ENCODE data around the gene DENND1C.
"Not testable (repeated sequence)": the region's sequence is repeated elsewhere in the genome, so short reads cannot be mapped to it uniquely, and the experiment has no call there.

The DENND1C gene

GRCh38 chr19:6508028-6508771, 26.6 kb upstream of the DENND1C start:
- not testable (repeated sequence) for DNase-seq (ENCODE audit: low read depth in 2 of 3, low spot score in 1 of 3)

GRCh38 chr19:6503407-6504201, 22.0 kb upstream of the DENND1C start:
- no peak for DNase-seq (ENCODE audit: low read depth in 2 of 3, low spot score in 1 of 3)

GRCh38 chr19:6501740-6502648, 20.4 kb upstream of the DENND1C start, which contains the start of gene TUBB4A:
Gene TUBB4A (minus strand): TSS chr19:6502309. CDS start chr19:6502212, 97 bp downstream.
- no peak for DNase-seq (ENCODE audit: low read depth in 2 of 3, low spot score in 1 of 3)

- DNase-seq (ENCODE audit: low read depth in 2 of 3, low spot score in 1 of 3), result no peak
Observed at GRCh38 chr19:6500837-6501739, 19.5 kb upstream of the DENND1C start.

GRCh38 chr19:6499052-6499790, 17.6 kb upstream of the DENND1C start:
- DNase-seq (ENCODE audit: low read depth in 2 of 3, low spot score in 1 of 3), result no peak

GRCh38 chr19:6498294-6499036, 16.9 kb upstream of the DENND1C start:
- DNase-seq (ENCODE audit: low read depth in 2 of 3, low spot score in 1 of 3), result no peak

- DNase-seq (ENCODE audit: low read depth in 2 of 3, low spot score in 1 of 3), result no peak
Observed at GRCh38 chr19:6495947-6496346, 14.4 kb upstream of the DENND1C start.

GRCh38 chr19:6494438-6495036, 12.9 kb upstream of the DENND1C start:
- no peak for DNase-seq (ENCODE audit: low read depth in 2 of 3, low spot score in 1 of 3)

GRCh38 chr19:6491802-6492592, 10.4 kb upstream of the DENND1C start:
- DNase-seq (ENCODE audit: low read depth in 2 of 3, low spot score in 1 of 3), result no peak

- DNase-seq (ENCODE audit: low read depth in 2 of 3, low spot score in 1 of 3), result no peak
Observed at GRCh38 chr19:6490134-6490533, 8.5 kb upstream of the DENND1C start.

GRCh38 chr19:6489278-6490061, 7.9 kb upstream of the DENND1C start:
- no peak for DNase-seq (ENCODE audit: low read depth in 2 of 3, low spot score in 1 of 3)

GRCh38 chr19:6484831-6485230, 3.2 kb upstream of the DENND1C start:
- no peak for DNase-seq (ENCODE audit: low read depth in 2 of 3, low spot score in 1 of 3)

- no peak for DNase-seq (ENCODE audit: low read depth in 2 of 3, low spot score in 1 of 3)
Observed at GRCh38 chr19:6484230-6484629, 2.6 kb upstream of the DENND1C start.

- no peak for DNase-seq (ENCODE audit: low read depth in 2 of 3, low spot score in 1 of 3)
Observed at GRCh38 chr19:6483235-6483634, 1.6 kb upstream of the DENND1C start.

- DNase-seq (ENCODE audit: low read depth in 2 of 3, low spot score in 1 of 3), result no peak
Observed at GRCh38 chr19:6482343-6482686, 728 bp upstream of the DENND1C start.

GRCh38 chr19:6480848-6481415, 655 bp downstream of the DENND1C start:
- DNase-seq (ENCODE audit: low read depth in 2 of 3, low spot score in 1 of 3), result no peak
